Measurements from ENCODE around the gene CYB5RL.
"Not testable (repeated sequence)": the region's sequence is repeated elsewhere in the genome, so short reads cannot be mapped to it uniquely, and the experiment has no call there.

CYB5RL gene

DNA sequence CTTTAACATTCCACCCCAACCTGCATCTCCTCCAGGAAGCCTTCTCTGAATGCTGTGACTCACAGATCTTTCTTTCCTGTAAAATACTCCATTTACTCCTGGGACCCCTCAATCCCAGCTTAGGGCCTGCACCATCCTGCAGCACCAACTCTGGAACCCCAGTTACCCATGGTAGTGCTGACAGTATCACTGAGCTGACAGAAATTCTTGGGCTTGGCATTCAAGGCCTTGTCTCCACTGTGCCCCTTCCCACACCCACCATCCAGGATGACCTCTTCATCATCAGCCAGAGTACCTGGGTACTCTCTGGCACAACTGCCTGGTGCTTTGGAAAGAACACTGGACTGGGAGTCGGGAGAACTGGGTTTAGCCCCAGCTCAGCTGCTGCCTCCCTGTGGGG, 8.3 kb downstream of the CYB5RL start:
- in situ Hi-C loops (cut with MboI; ENCODE audit: low sequenced_read_pairs): no loop called here

DNA sequence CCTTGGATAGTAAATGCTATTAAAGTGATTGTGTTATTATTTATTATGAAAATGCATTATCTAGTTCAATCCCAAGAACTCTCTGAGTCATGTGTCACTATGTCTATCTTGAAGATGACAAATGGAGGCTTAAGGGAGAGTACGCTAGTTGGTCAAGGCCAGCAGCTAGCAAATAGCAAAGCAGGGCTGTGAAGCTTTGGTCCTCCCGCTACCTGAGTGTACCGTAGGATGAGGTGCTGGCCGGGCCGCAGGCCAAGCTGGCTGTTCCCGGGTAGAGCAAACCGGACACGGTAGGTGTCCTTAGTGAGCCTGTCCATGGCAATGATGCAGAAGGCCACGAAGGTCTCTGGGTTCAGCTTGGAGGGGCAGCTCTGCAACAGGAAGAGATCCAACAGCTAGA, 9.3 kb downstream of the CYB5RL start:
- in situ Hi-C loops (cut with MboI; ENCODE audit: low sequenced_read_pairs): no loop called here

DNA sequence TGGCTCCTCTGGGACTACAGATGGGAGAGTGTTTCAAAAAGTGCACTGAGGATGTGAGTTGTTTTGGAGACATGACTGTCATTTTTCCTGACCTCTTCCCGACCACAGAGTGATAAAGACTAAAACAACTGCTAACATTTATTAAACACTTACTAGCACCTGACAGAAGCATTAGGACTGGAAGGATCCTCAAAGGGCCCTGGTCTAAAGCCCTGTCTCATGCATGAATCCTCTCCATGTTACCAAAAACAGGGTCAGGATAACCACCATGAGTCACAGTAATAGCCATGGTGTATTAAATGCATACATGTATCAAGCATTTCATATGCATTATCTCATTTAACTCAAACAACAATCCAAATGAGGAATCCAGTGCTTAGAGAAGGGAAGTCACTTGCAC, 11.5 kb downstream of the CYB5RL start:
- in situ Hi-C loops (cut with MboI; ENCODE audit: low sequenced_read_pairs): no loop called here

DNA sequence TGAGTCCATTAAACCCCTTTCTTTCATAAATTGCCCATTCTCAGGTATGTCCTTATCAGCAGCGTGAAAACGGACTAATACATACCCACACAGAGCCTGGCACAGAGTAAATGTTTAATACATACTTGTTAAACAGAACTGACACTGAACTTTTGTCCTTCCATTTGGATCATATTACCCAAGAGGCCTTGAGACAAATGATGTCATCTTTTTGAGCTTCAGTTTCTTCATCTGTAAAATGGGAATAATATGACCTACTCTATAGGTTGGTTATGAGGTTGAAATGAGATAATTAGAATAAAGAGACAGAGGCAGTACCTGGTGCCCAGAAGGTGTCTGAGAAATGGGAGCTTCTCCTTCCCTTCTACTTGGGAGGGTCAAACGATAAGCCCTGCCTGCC, 13.8 kb downstream of the CYB5RL start:
- in situ Hi-C loops (cut with MboI; ENCODE audit: low sequenced_read_pairs): no loop called here

DNA sequence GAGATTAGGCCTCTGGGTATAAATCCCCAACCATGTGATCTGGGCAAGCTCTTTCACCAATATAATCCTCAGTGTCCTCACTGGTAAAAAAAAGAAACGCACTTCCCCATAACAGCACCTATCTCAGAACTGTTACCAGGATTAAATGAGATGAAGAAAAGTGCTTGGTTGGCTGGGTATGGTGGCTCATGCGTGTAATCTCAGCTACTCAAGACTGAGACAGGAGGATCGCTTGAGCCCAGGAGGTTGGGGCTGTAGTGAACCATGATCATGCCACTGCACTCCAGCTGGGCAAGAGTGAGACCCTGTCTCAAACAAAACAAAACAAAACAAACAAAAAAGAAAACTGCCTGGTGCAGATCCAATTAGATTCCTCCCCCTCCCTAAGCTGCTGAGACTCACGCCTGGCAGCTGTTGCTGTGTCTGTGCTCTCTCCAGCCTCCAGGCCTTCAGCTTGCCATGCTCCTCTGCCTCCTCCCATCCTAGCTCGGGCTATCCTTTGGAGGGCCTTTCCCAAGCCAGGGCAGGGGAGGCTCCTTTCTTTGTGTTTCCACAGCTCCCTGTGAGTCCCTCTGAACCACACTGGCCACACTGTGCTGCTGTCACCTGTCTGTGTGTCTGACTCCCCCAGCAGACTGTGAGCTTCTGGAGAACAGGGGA, 19.0 kb downstream of the CYB5RL start:
- in situ Hi-C loops (cut with MboI; ENCODE audit: low sequenced_read_pairs): no loop called here

GRCh38 chr1:54178296-54179070, 21.3 kb downstream of the CYB5RL start:
- in situ Hi-C loops (cut with MboI; ENCODE audit: low sequenced_read_pairs): no loop called here

GRCh38 chr1:54177726-54178125, 22.1 kb downstream of the CYB5RL start:
- in situ Hi-C loops (cut with MboI; ENCODE audit: low sequenced_read_pairs): no loop called here

- in situ Hi-C loops (cut with MboI; ENCODE audit: low sequenced_read_pairs): no loop called here
Measured at GRCh38 chr1:54176621-54177327, 23.1 kb downstream of the CYB5RL start.

- in situ Hi-C loops (cut with MboI; ENCODE audit: low sequenced_read_pairs): no loop called here
Measured at GRCh38 chr1:54174106-54174505, 25.7 kb downstream of the CYB5RL start.

GRCh38 chr1:54173681-54174080, 26.1 kb downstream of the CYB5RL start:
- in situ Hi-C loops (cut with MboI; ENCODE audit: low sequenced_read_pairs): no loop called here

- in situ Hi-C loops (cut with MboI; ENCODE audit: low sequenced_read_pairs): no loop called here
Measured at GRCh38 chr1:54172614-54173599, 26.9 kb downstream of the CYB5RL start.

- in situ Hi-C loops (cut with MboI; ENCODE audit: low sequenced_read_pairs): no loop called here
Measured at GRCh38 chr1:54171606-54172005, 28.2 kb downstream of the CYB5RL start.

DNA sequence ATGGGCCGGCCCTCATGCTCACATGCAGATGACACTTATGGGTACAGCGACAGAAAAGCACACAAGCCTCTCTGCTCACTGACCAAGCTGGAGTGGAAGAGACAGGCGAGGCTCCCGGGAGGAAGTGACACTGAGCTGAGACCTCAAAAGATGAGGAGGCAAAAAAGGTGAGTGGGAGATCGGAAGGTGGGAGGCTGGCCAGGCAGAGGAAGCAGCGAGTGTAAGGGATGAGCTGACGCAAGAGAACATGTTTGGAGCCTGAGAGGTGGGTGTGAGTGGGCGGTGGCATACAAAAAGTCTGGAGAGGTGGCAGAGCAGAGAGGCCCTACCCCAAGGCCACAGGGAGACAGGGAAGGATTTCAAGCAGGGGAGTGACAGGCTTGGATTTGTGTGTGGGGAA, 28.8 kb downstream of the CYB5RL start:
- in situ Hi-C loops (cut with MboI; ENCODE audit: low sequenced_read_pairs): no loop called here

DNA sequence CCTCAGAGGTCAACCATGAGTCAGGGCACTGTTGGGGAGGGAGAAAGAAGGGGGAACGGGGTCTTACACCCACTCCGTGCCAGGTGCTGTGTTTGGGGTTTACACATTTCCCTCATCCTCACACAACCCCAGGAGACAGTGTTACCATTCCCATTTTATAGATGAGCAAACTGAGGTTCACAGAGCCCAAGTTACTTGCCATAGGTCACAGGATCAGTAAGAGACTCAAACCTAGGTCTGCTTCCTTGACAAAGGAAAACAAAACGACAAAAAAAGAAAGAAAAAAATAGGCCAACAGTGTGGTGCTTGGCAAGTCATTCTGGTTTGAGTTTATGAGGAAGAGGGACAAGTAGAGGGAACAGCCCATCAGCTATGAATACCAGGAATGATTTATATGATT, 30.8 kb downstream of the CYB5RL start:
- in situ Hi-C loops (cut with MboI; ENCODE audit: low sequenced_read_pairs): no loop called here

- in situ Hi-C loops (cut with MboI; ENCODE audit: low sequenced_read_pairs): no loop called here
Measured at GRCh38 chr1:54168206-54168965, 31.4 kb downstream of the CYB5RL start.

DNA sequence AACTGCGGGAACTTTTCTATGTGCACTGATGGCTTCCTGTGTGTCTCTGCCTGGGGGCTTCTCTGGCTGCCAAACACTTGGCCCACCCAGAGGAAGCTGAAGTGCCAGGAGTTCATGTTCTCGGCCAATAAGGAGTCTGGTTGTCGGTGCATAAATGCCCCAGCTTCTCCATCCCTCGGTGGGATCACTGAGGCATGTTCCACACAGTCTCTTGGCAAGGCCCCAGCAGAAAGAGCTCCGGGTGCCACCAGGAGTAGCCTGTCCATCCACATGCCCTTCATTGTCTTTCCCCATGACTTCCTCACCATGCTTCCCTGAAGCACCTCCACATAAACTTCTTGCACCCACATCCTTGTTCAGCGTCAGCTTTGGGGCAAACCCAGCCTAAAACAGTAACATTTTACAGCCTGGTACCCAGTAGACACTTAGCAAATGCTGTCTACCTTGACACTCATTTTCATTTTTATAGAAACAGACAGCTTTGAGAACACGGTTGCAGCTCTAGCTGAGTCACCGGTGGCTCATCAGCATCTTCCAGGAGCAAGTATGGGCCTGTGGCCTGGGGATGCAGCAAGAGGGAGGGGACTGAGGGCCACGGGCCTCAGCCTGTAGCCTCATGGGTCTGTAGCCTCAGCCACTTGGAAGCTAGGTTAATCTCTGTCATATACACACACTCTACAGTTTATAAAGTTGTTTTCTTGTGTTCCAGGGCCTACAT, 32.2 kb downstream of the CYB5RL start:
- in situ Hi-C loops (cut with MboI; ENCODE audit: low sequenced_read_pairs): no loop called here

DNA sequence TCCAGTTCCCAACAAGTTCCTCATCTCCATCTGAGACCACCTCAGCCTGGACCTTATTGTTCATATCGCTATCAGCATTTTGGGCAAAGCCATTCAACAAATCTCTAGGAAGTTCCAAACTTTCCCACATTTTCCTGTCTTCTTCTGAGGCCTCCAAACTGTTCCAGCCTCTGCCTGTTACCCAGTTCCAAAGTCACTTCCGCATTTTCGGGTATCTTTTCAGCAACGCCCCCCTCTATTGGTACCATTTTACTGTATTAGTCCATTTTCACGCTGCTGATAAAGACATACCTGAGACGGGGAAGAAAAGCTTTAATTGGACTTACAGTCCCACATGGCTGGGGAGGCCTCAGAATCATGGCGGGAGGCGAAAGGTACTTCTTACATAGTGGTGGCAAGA, 33.5 kb downstream of the CYB5RL start:
- in situ Hi-C loops (cut with MboI; ENCODE audit: low sequenced_read_pairs): not testable (repeated sequence)

- in situ Hi-C loops (cut with MboI; ENCODE audit: low sequenced_read_pairs): no loop called here
Measured at GRCh38 chr1:54165146-54165545, 34.7 kb downstream of the CYB5RL start.

GRCh38 chr1:54163573-54163972, 36.3 kb downstream of the CYB5RL start:
- in situ Hi-C loops (cut with MboI; ENCODE audit: low sequenced_read_pairs): no loop called here

Measured in HL-60/S4 treated with retinoic acid at 250 ng/mL for 4 days and 3 days (cell line).